ENCODE data around the gene UBE2C.

DNA sequence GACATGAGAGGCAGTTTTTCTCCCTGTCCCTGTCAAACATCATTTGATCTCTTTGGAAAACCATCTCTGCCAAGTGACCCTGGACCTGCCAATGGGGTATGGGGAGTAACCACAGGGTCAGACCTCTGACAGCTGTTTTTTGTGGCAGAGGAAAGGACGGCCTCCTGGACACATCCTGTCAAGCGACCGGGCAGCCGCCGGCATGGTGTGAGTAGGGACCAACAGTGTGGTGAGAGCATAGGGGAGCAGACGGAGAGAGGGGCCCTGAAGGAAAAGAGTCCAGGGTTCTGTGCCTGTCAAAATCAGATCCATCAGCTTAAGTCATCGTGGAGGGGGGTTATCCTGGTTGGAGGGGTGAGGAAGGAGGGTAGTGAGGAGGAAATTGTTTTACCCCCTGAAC lies 10.6 kb upstream of the UBE2C start:
- TF ChIP-seq POLR2AphosphoS5 (IDR thresholded peaks at IDR 0.05) (no peak), CTCF (IDR thresholded peaks at IDR 0.05) (no peak)

Measured in esophagus muscularis mucosa (tissue), 3 donors.